GM20431 (cell line): ENCODE data around the gene XRCC3.

Source experiments
- in situ Hi-C: fragments of 300-500 bp; cut with MseI, MboI; formaldehyde crosslinking; loops from one replicate; pipeline ENCODE4 v1.15.0; 2020; ENCODE audit warnings: low sequenced_read_pairs; ENCODE audit not compliant: unreplicated experiment

Gene XRCC3

DNA sequence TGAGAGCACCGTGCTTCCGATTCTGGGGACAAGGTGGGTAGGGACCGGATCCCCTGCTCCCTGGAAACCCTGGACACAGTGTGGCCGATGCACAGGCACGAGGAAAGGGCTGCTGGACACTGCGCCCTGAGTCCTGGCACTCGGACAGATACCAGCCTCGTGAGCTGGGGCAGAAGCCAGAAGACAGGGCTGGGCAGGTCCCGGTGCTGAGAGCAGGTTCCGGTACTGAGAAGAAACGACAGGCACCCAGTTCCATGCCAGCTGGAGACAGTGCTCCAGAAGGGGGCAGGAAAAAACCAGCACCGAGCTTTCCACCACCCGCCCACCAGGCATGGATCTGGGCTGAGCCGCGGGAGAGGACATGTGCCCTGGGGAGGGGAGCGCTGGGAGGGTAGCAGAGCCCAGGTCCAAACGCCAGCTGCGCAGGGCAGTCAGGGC is 6.5 kb downstream of the XRCC3 start:
- in situ Hi-C loops: no loop called here

DNA sequence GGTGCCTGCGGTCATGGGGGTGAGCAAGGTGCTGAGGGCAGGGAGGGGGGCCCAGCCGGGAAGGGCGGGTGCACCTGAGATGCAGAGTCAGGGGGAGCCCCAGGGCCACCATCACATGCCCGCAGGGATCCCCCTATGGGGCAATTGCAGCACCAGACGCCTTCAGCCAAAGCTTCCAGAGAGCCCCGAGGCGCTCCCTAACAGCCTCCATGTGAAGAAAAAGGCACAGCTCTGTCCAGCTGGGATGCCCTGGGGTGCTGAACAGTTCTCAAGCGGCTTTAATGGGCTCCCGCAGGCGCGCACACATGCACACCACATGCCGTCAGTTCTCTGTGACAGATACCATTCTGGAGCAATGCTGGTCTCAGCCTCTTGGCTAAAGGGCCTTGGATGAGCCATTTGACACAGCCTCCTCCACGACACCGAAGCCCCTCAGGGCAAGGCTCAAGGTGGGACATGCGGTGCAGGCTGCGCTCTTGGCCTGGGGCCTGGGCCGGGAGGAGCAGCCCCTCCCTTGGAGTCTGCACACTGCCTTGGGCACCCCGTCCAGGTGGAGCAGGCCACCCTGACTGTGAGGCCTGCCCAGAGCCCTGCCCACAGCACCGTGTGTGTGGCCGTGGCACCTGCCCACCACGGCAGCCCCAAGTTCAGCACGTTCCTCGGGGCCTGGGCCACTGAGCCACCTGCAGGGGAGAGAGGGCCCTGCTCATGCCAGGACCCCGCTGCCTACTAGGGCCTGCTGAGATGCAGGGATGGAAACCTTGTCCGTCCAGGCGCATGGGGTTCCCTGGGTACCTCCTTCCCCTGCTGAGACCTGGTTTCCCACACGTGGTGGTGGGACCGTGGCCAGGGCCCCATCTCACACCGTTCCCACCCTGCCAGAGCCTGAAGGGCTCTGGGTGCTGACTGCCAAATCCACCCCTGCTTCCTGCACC is 7.7 kb downstream of the XRCC3 start:
- in situ Hi-C loops: no loop called here

DNA sequence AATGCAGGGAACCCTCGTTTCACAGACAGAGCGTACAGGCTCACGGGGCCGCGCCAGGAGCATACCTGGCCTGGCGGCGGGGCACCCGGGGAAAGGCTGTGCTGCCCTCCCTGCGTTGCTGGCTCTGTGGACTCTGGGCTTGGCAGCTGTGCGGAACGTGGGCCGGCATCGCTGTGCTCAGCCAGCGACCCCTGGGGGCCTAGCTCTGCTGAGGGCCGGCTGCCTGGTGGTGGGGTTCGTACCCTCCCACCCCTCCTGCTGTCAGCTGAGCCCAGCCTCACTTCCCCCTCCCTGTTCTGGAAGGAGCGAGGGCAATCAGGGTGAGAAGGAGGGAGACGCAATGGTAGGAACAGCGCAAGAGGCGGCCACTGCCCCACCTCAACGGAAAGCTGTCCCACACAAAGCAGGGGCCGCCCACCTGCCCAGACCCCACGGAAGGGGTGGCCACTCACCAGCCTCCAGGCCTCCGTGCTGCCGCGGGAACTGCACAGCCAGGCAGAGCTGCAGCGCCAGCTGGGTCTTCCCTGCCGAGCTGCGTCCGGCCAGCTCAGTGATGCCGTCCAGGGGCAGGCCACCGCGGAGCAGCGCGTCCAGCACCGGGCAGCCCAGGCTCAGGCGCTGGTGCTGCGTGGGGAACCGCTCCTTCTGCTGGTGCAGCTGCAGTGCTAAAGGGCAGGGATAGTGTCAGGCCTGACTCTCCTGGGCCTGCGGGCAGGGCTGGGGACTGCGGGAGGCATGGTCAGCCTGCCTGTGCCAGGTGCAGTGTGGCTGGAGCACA is 8.5 kb downstream of the XRCC3 start:
- in situ Hi-C loops: no loop called here

GRCh38 chr14:103705504-103706284 is 9.6 kb downstream of the XRCC3 start:
- in situ Hi-C loops: no loop called here

- in situ Hi-C loops: no loop called here
Observed at GRCh38 chr14:103705118-103705503, 10.1 kb downstream of the XRCC3 start.

- in situ Hi-C loops: no loop called here
Observed at GRCh38 chr14:103704708-103705107, 10.5 kb downstream of the XRCC3 start.

DNA sequence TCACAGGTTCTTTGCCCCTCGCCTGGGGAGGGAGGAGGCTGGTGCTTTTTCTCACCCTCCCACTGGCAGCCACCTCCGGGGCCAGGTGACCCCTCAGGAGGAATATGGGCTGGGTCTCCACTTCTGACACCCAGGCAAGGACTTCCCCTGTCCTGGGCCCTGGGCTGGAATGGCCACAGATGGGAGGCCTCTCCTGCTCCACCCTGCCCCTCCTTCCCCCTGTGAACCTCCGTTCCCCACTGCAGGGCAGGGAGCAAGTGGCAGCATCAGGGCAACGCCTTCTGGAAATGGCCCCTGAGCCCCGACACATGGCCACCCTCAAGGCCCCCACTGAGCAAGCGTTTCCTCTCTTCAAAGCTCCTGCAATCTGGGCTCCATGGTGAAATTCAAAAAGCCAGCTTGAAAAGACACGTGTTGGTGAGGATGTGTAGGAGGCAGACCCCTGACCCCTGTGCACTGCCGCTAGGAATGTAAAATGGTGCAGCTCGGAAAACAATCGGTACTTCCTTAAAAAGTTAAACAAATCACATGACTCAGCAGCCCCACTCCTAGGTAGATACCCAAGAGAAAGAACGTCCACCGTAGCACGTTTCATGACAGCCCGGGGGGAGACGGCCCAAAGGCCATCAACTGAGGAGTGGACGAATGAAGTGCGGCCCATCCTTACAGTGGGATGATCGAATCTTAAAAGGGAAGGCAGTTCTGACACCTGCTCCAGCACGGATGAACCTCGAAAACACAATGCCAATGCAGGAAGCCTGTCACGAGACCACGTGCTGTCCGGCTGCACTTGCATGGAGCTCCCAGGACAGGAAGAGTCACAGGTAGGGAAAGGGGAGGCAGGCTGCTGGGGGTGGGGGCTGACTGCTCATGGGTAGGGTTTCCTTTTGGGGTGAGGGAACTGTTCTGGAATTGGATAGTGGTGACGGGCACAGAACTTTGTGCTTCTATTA is 11.5 kb downstream of the XRCC3 start:
- in situ Hi-C loops: no loop called here

DNA sequence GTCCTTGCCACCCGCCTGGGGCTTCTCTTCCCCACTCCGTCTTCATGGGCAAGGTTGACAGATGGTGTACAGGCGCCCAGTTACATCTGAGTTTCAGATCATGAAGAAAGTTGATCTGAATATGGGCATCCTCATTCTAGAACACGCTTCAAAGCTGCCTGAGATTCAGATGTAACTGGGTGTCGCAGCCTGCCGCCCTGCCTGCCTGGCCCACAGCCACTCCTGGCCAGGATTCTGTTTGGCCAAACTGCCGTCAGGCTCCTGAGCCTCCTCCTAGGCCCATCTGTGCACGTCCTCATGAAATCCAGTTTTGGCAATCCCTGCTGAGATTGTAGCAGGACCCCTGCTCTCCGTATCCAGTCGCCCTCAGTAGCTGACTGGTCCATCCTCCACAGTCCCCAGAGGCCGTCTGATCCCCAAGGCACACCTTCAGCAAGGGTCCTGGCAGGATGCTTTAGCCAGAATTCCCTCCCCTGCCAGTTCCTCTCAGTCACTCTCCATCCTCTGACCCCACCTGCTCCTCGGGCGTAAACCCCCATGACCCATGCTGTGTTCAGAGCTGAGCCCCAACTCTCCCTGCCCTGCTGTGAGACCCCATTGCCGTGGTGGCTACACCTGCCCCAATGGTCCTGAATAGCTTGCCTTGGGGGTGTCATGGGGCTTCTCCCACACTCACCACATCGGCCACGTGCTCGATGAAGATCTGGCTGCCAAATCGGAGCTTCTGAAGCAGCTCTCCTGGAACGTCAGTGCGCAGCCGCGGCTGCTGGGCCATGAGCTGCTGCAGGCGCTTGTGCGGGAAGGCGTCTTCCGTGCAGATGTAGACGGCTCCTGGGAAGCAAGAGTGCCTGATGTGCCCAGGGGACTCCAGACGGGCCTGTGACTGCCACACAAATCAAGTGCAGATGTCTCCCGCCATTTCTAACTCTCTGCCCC is 12.5 kb downstream of the XRCC3 start:
- in situ Hi-C loops: no loop called here

- in situ Hi-C loops: no loop called here
Observed at GRCh38 chr14:103702095-103702494, 13.2 kb downstream of the XRCC3 start.

DNA sequence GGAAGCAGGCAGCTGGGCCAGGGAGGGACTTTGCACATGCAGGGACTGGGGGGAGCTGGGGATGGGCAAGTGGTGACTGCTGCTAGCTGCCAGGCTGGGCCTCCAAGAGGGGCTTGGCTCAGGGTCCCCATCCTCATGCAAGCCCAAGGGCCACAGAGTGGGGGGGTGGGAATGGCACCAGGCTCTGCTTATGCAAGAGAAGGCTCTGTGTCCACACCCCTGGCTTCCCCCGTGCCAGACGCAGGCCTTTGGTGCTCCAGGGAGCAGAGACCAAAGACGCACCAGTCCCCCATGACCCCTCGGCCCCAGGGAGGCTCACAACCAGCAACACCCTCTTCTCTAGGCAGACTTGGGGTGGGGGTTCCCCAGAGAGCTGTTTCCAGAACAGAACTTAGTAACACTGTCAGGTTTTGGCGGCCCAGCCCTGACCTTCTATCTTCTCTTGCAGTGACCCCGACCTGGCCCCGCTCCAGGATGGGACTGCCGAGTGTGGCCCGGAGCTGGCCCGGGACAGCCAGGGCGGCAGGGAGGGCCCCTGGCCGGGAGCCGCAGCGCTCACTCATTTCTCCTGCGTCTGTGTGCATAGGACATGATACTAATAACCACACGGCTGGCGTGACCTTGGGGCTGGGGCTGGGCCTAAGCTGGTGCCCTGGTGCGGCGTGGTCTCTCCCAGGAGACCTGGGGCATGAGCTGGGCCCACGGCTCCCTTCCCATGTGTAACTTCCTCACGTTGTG is 14.3 kb downstream of the XRCC3 start:
- in situ Hi-C loops: no loop called here

DNA sequence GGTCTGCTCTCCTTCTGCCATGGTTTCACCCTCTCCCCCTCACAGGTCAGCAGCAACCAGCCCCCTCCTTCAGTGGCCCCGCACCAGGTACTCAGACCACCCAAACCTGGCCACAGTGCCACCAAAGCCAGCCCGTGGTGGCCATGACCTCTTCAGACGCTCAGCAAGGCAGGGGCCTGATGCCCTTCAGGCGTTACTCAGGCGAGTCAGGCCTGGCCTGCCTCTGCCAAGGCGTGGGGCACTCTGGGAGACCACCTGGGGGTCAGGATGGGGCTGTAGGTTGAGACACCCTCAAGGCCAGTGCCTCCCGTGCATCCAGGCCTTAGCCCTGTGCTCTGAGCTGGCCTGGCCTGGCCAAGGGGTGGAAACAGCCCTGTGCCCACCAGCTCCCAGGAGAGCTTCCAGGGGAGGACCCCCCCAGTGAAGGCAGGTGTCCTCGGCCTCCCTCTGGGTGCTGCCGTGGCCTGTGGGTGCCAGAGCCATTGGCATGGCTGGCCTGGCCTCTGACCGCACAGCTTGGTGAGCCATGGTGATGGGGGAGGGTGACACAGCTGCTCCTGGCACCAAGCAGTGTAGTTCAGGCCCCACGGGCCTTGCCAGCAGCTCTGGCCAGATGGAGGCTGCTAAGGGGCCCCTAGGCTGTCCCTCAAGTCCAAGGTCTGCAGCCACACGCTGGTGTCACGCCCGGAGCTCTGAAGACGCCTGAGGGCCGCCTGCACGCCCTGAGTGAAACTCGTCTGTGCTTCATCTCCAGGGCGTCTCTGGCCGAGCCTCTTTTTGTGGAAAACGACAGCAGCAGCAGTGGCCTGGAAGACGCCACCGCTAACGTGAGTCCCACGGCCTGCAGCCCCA is 15.1 kb downstream of the XRCC3 start:
- in situ Hi-C loops: no loop called here

- in situ Hi-C loops: no loop called here
Observed at GRCh38 chr14:103699261-103699661, 16.0 kb downstream of the XRCC3 start.

GRCh38 chr14:103698380-103699260 is 16.6 kb downstream of the XRCC3 start:
- in situ Hi-C loops: no loop called here

GRCh38 chr14:103697603-103698379 is 17.5 kb downstream of the XRCC3 start:
- in situ Hi-C loops: no loop called here

DNA sequence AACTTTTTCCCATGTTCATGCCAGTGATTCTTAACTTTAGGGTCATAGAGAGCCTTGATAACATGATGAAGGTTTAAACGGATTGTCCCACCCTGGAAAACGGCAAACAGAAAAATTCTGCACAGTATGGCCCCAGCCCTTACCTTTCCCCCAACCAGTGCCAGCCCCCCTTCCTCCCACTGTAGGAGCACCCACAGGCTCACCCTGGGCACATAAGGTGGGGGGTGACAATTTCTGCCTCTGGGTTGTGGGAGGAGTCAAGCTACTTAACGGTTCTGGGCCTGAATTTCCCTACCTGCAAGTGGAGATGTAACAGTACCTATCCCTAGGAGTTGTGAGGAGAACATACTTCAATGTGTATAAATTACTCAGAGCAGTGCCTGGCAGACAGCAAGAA is 18.0 kb downstream of the XRCC3 start:
- in situ Hi-C loops: no loop called here
